Measurements from ENCODE around the gene DHFR2. TPM values are rescaled to one million over a fixed set of nuclear protein-coding genes. Genes with fewer than 3 reads are reported as not detected.

The DHFR2 gene
- total and polyA plus RNA-seq, 2 donors (not counting 3 experiments of a cell fraction or from before 2014, with no cell fraction given): 0.65 to 2.2 TPM

GRCh38 chr3:94101860-94102259, 39.1 kb upstream of the DHFR2 start:
- intact Hi-C loops (cut with micrococcal nuclease) (loop anchor here (1.0 kb wide), 1 partner anchor 98 kb away; no protein-coding TSS in a partner anchor), dilution Hi-C loops (cut with MboI; ENCODE audit: extremely low pct_ligation_motif_present, low sequenced_read_pairs) (no loop called here)
- peak overlapping the region; percentile 11 for H3K4me2 ChIP-seq (ENCODE audit: insufficient read depth, low read length)
- H3K79me2 ChIP-seq (ENCODE audit: control insufficient read depth, insufficient read depth, low read length): no peaks in the 10 kb centered on the region
- H3K4me3 ChIP-seq (replicated peaks in 1 of 3; ENCODE audit: insufficient read depth in 1 of 3, low read depth in 1 of 3, low read length in 3 of 3): no peak overlapping the region
- BruUV-seq (replicated peaks): no TSS peak
- H3K27ac ChIP-seq (ENCODE audit: insufficient read depth, low read depth, low read length): no peak overlapping the region
- H3K9me3 ChIP-seq (replicated peaks; ENCODE audit: control insufficient read depth, insufficient read depth, low read length): no peaks in the 10 kb centered on the region
- TF ChIP-seq GATA2 (IDR thresholded peaks at IDR 0.05; ENCODE audit: insufficient read depth, insufficient read length, low read depth, low read length) (no peak), JUN (IDR thresholded peaks at IDR 0.05; ENCODE audit: borderline replicate concordance, insufficient read depth, insufficient read length, low read depth) (no peak), EZH2 (IDR thresholded peaks at IDR 0.05; ENCODE audit: borderline replicate concordance, low read depth, low read length, severe bottlenecking) (no peak), MYC (IDR thresholded peaks at IDR 0.05; ENCODE audit: low read depth, low read length) (no peak), POLR2A (IDR thresholded peaks at IDR 0.05; ENCODE audit: low read depth, low read length) (no peak), CTCF (IDR thresholded peaks at IDR 0.05; ENCODE audit: extremely low read depth in 1 of 2, insufficient read depth in 1 of 2, low read depth in 1 of 2, low read length in 2 of 2) (no peak), MAX (IDR thresholded peaks at IDR 0.05; ENCODE audit: insufficient read depth, insufficient read length) (no peak), FOS (IDR thresholded peaks at IDR 0.05; ENCODE audit: borderline replicate concordance, insufficient read depth, low read length) (no peak), POLR2AphosphoS5 (IDR thresholded peaks at IDR 0.05; ENCODE audit: insufficient read depth, low read depth, low read length) (no peak)
- peak; percentile 8 for DNase-seq (ENCODE audit: low read depth, low spot score)
- H3K27me3 ChIP-seq (ENCODE audit: control insufficient read depth in 2 of 2, insufficient read depth in 2 of 2, low read length in 2 of 2): no peaks in the 10 kb centered on the region
- POLR2A ChIA-PET: interaction anchor here (0.6 kb wide), 1 partner anchor 37 kb away, joined by 4 read pairs; no protein-coding TSS in a partner anchor
- CTCF ChIA-PET: interaction anchor here (0.6 to 1.7 kb wide), 15 partner anchors 10 to 123 kb away, joined by 3 to 8 read pairs (median 3); partner anchors contain the start of gene DHFR2
- H4K20me1 ChIP-seq (replicated peaks; ENCODE audit: control insufficient read depth, extremely low read depth, insufficient read depth, low read length): no peaks in the 10 kb centered on the region
- FAIRE-seq: peak; percentile 28
- peaks cover 0 to 2% of the 10 kb centered on the region in 2 experiments for H3K36me3 ChIP-seq (ENCODE audit: control insufficient read depth in 2 of 2, extremely low read depth in 1 of 2, insufficient read depth in 2 of 2, low read length in 2 of 2)
- H3K9ac ChIP-seq (replicated peaks; ENCODE audit: extremely low read depth, insufficient read depth, low read length): no peak overlapping the region
- H3K9me1 ChIP-seq (replicated peaks; ENCODE audit: control insufficient read depth, extremely low read depth, insufficient read depth, low read length): no peaks in the 10 kb centered on the region
- H2AFZ ChIP-seq (ENCODE audit: low read depth, low read length): no peak overlapping the region
- peaks cover 7% of the 10 kb centered on the region for H3K4me1 ChIP-seq (ENCODE audit: control insufficient read depth, extremely low read depth, insufficient read depth, low read length)
